Fibroblast of pulmonary artery (primary cell): Measurements from ENCODE around the gene RBBP8.

Experiments
- DNase-seq: peaks from one replicate; pipeline ENCODE4 v3.0.0-alpha.2; 2010; ENCODE audit warnings: low read depth
- H3K4me3 ChIP-seq: replicated peaks from 2 replicates; pipeline ENCODE4 v1.5.1; 2011; ENCODE audit warnings: low read depth, mild to moderate bottlenecking, control low read depth, low read length, moderate library complexity
- TF ChIP-seq, protein P1 (sequence below): IDR thresholded peaks from 2 replicates; pipeline ENCODE4 v1.5.1; 2011; ENCODE audit warnings: mild to moderate bottlenecking, control low read depth, low read length, inconsistent platforms; ENCODE audit errors: missing control alignments

RBBP8 gene

GRCh38 chr18:23020555-23021294, 87.6 kb downstream of the RBBP8 start:
- TF ChIP-seq, protein P1, sequence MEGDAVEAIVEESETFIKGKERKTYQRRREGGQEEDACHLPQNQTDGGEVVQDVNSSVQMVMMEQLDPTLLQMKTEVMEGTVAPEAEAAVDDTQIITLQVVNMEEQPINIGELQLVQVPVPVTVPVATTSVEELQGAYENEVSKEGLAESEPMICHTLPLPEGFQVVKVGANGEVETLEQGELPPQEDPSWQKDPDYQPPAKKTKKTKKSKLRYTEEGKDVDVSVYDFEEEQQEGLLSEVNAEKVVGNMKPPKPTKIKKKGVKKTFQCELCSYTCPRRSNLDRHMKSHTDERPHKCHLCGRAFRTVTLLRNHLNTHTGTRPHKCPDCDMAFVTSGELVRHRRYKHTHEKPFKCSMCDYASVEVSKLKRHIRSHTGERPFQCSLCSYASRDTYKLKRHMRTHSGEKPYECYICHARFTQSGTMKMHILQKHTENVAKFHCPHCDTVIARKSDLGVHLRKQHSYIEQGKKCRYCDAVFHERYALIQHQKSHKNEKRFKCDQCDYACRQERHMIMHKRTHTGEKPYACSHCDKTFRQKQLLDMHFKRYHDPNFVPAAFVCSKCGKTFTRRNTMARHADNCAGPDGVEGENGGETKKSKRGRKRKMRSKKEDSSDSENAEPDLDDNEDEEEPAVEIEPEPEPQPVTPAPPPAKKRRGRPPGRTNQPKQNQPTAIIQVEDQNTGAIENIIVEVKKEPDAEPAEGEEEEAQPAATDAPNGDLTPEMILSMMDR: no peak
- no peak overlapping the region for H3K4me3 ChIP-seq
- DNase-seq: no peak

DNA sequence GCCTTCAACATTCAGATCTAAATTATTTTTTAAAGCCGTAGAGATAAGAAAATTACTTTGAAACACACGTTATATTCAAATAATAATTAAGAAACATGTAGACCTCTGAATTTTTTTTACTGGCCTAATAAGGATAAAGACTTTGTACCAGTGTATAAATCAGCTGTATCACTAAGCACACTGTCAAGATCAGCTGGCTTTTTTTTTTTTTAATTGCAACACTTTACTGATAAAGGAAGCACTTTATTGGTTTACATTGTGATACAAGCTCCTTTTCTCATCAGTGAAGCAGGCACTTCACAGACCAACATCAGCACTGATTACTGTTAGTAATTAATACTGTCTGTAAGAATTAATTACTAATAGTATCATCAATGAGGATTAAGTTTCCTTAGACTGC, 88.5 kb downstream of the RBBP8 start:
- TF ChIP-seq, protein P1: no peak
- H3K4me3 ChIP-seq: no peak overlapping the region
- DNase-seq: no peak

GRCh38 chr18:23032030-23032582, 99.0 kb downstream of the RBBP8 start:
- TF ChIP-seq, protein P1: no peak
- peak; percentile 83 for DNase-seq
- no peak overlapping the region for H3K4me3 ChIP-seq

- no peak for DNase-seq
- H3K4me3 ChIP-seq: no peak overlapping the region
Measured at GRCh38 chr18:23033056-23033455, 99.9 kb downstream of the RBBP8 start.

GRCh38 chr18:23036660-23037201, 103.6 kb downstream of the RBBP8 start:
- TF ChIP-seq, protein P1: no peak
- no peak for DNase-seq
- H3K4me3 ChIP-seq: no peak overlapping the region

More at GRCh38 chr18:23033056-23033455, 99.9 kb downstream of the RBBP8 start:
- TF ChIP-seq, protein P1: no peak

- H3K4me3 ChIP-seq: no peak overlapping the region
- no peak for DNase-seq
- TF ChIP-seq, protein P1: no peak
Measured at GRCh38 chr18:23037646-23038045, 104.5 kb downstream of the RBBP8 start.
